ENCODE measurements around the gene GPR35. TPM values are rescaled to one million over a fixed set of nuclear protein-coding genes. Genes with fewer than 3 reads are reported as not detected.

Gene GPR35
- total and polyA plus RNA-seq, 11 donors = 0.48 to 2.7 (median 0.93) TPM; not detected in 1

DNA sequence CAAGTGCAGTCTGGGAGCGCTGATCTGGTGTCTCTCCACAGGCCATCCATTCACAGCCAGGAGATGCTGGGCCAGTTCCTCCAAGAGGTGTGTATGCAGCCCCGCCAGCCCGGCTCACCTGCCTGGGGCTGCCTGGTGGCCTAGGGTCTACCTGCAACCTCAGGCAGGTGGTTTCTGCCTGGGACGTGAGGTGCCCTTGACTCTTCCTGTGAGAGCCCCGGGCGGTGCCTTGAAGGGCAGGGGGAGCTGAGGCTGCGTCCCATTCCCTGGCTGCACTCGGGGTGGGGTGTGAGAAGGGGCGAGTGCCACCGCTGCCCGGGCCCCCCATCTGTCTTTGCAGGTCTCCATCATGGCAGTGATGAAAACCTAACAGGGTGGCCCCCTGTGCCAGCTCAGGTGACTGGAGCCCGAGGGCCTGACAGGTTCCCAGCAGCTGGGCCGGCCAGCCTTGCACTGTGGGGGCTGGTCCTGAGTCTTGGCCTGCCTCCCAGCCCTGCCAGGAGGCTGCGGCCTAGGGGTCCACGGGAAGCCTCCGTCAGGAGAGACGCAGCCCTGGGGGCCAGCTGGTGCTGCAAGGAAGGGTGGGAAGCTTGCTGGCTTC, 26.9 kb upstream of the GPR35 start:
- ATAC-seq = no peak
- Histone ChIP-seq H3K4me1 (peaks cover 0 to 38% (median 23%) of the 10 kb centered on the region in 12 donors), H3K27me3 (no peaks in the 10 kb centered on the region), H3K9me3 (no peaks in the 10 kb centered on the region), H3K36me3 (peaks cover 0 to 54% (median 20%) of the 10 kb centered on the region in 9 donors), H3K4me3 (no peak overlapping the region), H3K27ac (no peak overlapping the region)
- intact Hi-C loops (cut with DNase I) = loop anchor here in 1 of 10 donors (10.0 kb wide), 1 partner anchor 106 kb away; no protein-coding TSS in a partner anchor
- no peak for TF ChIP-seq POLR2A (IDR thresholded peaks at IDR 0.05)
- TF ChIP-seq, protein P1, sequence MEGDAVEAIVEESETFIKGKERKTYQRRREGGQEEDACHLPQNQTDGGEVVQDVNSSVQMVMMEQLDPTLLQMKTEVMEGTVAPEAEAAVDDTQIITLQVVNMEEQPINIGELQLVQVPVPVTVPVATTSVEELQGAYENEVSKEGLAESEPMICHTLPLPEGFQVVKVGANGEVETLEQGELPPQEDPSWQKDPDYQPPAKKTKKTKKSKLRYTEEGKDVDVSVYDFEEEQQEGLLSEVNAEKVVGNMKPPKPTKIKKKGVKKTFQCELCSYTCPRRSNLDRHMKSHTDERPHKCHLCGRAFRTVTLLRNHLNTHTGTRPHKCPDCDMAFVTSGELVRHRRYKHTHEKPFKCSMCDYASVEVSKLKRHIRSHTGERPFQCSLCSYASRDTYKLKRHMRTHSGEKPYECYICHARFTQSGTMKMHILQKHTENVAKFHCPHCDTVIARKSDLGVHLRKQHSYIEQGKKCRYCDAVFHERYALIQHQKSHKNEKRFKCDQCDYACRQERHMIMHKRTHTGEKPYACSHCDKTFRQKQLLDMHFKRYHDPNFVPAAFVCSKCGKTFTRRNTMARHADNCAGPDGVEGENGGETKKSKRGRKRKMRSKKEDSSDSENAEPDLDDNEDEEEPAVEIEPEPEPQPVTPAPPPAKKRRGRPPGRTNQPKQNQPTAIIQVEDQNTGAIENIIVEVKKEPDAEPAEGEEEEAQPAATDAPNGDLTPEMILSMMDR (IDR thresholded peaks at IDR 0.05) = no peak
- WGBS, 4 donors = 91 to 100% (median 95%) methylated on average over 5 to 17 of the region's 17 CpGs
- peak in 1 of 5 donors; percentile 16 for DNase-seq

DNA sequence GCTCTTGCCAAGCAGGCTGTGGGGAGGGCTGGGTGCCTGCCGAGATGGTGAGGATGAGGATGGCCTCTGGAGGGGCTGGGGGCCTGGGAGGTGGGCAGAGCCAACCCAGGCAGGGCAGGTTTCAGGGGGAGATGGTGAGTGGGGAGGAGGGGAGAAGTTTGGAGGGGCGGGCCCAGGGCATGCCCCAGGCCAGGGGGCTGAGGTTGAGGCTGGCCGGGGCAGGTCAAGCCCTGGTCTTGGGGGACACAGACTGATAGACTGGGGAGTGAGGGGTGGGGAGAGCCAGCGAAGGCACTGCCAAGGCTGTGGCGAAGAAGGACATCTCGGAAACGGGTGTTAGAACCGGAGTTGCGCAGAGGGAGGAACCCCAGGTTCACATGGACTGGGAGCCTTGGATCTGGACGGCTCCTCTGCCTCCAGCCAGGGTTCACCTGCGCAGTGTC, 26.1 kb upstream of the GPR35 start:
- 93 to 97% (median 95%) methylated on average over 11 of the region's 11 CpGs for WGBS, 4 donors
- intact Hi-C loops (cut with DNase I) = loop anchor here in 1 of 10 donors (10.0 kb wide), 1 partner anchor 106 kb away; no protein-coding TSS in a partner anchor
- peaks cover 0 to 35% (median 19%) of the 10 kb centered on the region in 12 donors for H3K4me1 ChIP-seq
- H3K27me3 ChIP-seq = no peaks in the 10 kb centered on the region
- H3K27ac ChIP-seq = no peak overlapping the region
- no peak for TF ChIP-seq POLR2A (IDR thresholded peaks at IDR 0.05)
- TF ChIP-seq, protein P1 (IDR thresholded peaks at IDR 0.05) = no peak
- peaks cover 0 to 54% (median 18%) of the 10 kb centered on the region in 9 donors for H3K36me3 ChIP-seq
- no peak for ATAC-seq
- DNase-seq = peak in 1 of 5 donors; percentile 16
- no peak overlapping the region for H3K4me3 ChIP-seq
- H3K9me3 ChIP-seq = no peaks in the 10 kb centered on the region

DNA sequence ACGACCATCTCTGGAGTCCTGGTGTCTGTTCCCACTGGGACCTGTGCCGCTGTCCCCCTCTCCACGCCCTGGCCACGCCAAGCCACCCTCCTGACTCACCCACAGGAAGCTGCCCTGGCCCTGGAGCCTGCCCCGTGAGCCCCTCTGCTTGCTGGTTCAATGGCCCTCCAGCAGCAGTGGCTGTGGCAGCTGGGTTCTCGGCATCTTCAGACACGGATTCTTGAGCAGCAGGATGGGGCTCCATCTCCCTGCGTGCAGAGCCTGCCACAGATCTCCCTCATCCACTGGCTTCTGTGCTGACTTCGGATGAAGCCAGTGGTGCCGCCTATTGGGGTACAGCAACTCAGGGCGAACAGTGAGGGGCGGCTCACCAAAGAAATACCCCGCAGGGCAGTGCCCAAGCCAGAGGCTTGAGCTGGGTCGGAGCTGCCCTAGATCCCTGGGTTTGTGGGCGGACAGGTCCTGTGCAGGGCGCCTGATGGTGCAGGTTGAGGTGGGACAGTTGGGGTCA, 24.8 kb upstream of the GPR35 start:
- intact Hi-C loops (cut with DNase I) = no loop called here
- no peaks in the 10 kb centered on the region for H3K9me3 ChIP-seq
- ATAC-seq = no peak
- DNase-seq = peak in 1 of 5 donors; percentile 9
- H3K27me3 ChIP-seq = no peaks in the 10 kb centered on the region
- WGBS, 4 donors = 92 to 96% (median 94%) methylated on average over 11 to 16 of the region's 16 CpGs
- no peak overlapping the region for H3K27ac ChIP-seq
- no peak overlapping the region for H3K4me3 ChIP-seq
- peaks cover 0 to 48% (median 18%) of the 10 kb centered on the region in 9 donors for H3K36me3 ChIP-seq
- peaks cover 0 to 28% (median 12%) of the 10 kb centered on the region in 12 donors for H3K4me1 ChIP-seq
- no peak for TF ChIP-seq POLR2A (IDR thresholded peaks at IDR 0.05)
- TF ChIP-seq, protein P1 (IDR thresholded peaks at IDR 0.05) = no peak

GRCh38 chr2:240601061-240601830, 24.0 kb upstream of the GPR35 start:
- Histone ChIP-seq H3K4me3 (no peak overlapping the region), H3K9me3 (no peaks in the 10 kb centered on the region), H3K27me3 (no peaks in the 10 kb centered on the region), H3K27ac (no peak overlapping the region), H3K4me1 (peaks cover 0 to 20% (median 6%) of the 10 kb centered on the region in 12 donors), H3K36me3 (peaks cover 0 to 45% (median 18%) of the 10 kb centered on the region in 9 donors)
- ATAC-seq = no peak
- 77 to 90% (median 84%) methylated on average over 14 to 20 of the region's 20 CpGs for WGBS, 4 donors
- peak in 1 of 5 donors; percentile 11 for DNase-seq
- no peak for TF ChIP-seq POLR2A (IDR thresholded peaks at IDR 0.05)
- TF ChIP-seq, protein P1 (IDR thresholded peaks at IDR 0.05) = no peak
- intact Hi-C loops (cut with DNase I) = no loop called here

All from heart left ventricle (tissue), 16 donors.